Left ventricle myocardium inferior (tissue), 1 donor: ENCODE results near the gene WBP1. TPM values are rescaled to one million over a fixed set of nuclear protein-coding genes. Genes with fewer than 3 reads are reported as not detected.
A peak's percentile ranks its signal among the peaks of the same experiment; 100 is the strongest.
"Not testable (repeated sequence)": the region's sequence is repeated elsewhere in the genome, so short reads cannot be mapped to it uniquely, and the experiment has no call there.

Source experiments
- DNase-seq: peaks from one replicate; pipeline ENCODE4 v3.0.0-alpha.2; 2020
- H3K27ac ChIP-seq: fragments of 200-600 bp; replicated peaks from 2 replicates; pipeline ENCODE4 v1.8.0; 2021
- H3K27me3 ChIP-seq: fragments of 200-600 bp; 2 replicates; pipeline ENCODE4 v1.8.0; 2021; ENCODE audit warnings: low read depth
- H3K36me3 ChIP-seq: fragments of 200-600 bp; 2 replicates; pipeline ENCODE4 v1.8.0; 2021
- H3K4me1 ChIP-seq: fragments of 200-600 bp; 2 replicates; pipeline ENCODE4 v1.8.0; 2021
- H3K4me3 ChIP-seq: fragments of 200-600 bp; 2 replicates; pipeline ENCODE4 v1.8.0; 2021; ENCODE audit warnings: mild to moderate bottlenecking, moderate library complexity
- H3K9me3 ChIP-seq: fragments of 200-600 bp; replicated peaks from 2 replicates; pipeline ENCODE4 v1.8.0; 2021
- CTCF ChIP-seq: fragments of 200-600 bp; IDR thresholded peaks from 2 replicates; pipeline ENCODE4 v1.8.0; 2021; ENCODE audit warnings: antibody characterized with exemption, mild to moderate bottlenecking, borderline replicate concordance
- intact Hi-C: fragments of 100-400 bp; cut with micrococcal nuclease; formaldehyde crosslinking; loops from one replicate; pipeline ENCODE4 v1.11.0; 2022
- total RNA-seq: library from RNA; stranded (reverse); fragmentation: NEBNext Ultra II Directional; extraction: Animal tissue kit (Norgen Biotek cat#: 25700); gene quantifications from one replicate; pipeline ENCODE4 v1.2.1, GENCODE V29; 2021
- donor health status: DM: no; HTN: yes; CAD: no; lungs with severe emphysema.

Gene WBP1
- total RNA-seq, 1 donor from 2014 or later, result 46.1 TPM

- Histone ChIP-seq H3K27me3 (peaks cover 5% of the 10 kb centered on the region), H3K9me3 (no peaks in the 10 kb centered on the region), H3K36me3 (no peaks in the 10 kb centered on the region), H3K4me1 (peaks cover 12% of the 10 kb centered on the region), H3K4me3 (no peak overlapping the region), H3K27ac (no peak overlapping the region)
- intact Hi-C loops, result no loop called here
- no peak for DNase-seq
- TF ChIP-seq CTCF, result no peak
Measured at GRCh38 chr2:74450570-74451190, 7.6 kb upstream of the WBP1 start.

DNA sequence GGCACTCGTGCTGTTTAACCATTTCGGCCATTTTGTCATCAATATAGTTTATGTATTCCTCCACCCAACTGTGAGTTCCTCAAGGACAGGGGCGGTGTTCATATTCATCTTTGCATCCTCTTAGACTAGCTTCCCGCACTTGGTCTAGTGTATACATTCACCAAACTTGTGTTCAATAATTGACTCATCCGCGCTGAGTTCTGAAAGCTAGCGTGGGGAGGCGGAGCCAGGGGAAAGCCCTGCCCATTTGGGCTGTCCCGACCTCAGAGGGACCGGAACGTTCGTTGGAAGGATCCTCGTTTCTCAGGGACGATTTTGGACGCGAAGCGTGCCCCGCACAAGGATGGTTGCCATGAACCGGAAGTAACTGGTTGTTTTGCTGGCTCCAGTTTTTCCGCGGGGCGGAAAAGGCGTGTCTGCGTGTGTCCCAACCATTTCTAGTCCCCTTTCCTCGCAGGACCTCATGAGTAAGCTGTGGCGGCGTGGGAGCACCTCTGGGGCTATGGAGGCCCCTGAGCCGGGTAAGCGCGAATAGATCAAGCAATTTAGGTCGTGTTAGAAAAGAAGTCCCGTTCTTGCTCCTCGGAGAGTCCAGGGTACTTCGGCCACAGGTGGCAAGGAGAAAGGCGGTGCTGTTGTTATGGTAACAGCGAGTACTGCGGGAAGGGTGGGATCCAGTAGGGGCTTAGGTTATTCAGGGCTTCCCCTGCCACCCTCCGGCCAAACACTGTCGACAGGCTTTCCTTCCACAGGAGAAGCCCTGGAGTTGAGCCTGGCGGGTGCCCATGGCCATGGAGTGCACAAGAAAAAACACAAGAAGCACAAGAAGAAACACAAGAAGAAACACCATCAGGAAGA lies 3.4 kb upstream of the WBP1 start, which contains the start of gene INO80B:
Gene INO80B (plus strand): TSS at position 434 of the 858 bp plus-strand sequence. CDS start 30 bp downstream, at position 464.
- Histone ChIP-seq H3K27me3 (peaks cover 4% of the 10 kb centered on the region), H3K4me3 (peak within 1 kb of the TSS; percentile 89), H3K27ac (peak within 1 kb of the TSS; percentile 85), H3K9me3 (no peaks in the 10 kb centered on the region), H3K36me3 (no peaks in the 10 kb centered on the region), H3K4me1 (peaks cover 45% of the 10 kb centered on the region)
- TF ChIP-seq CTCF, result no peak
- intact Hi-C loops, result no loop called here
- peak; percentile 94 for DNase-seq

DNA sequence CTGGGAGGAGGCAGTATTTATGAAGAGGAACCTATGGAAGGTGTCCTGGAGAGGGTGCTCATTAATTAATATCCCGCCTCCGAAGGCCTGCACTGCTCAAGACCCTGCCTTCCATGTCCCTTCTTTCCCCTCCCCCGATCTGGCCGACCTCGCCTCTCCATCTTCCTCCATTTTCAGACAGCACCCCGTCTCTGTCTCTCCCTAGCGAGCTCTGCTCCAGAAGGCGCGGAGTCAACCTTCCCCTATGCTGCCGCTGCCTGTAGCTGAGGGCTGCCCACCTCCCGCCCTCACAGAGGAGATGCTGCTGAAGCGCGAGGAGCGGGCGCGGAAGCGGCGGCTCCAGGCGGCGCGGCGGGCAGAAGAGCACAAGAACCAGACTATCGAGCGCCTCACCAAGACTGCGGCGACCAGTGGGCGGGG lies 1.1 kb upstream of the WBP1 start:
- Histone ChIP-seq H3K27ac (peak overlapping the region; percentile 98), H3K4me3 (peak overlapping the region; percentile 87), H3K9me3 (no peaks in the 10 kb centered on the region), H3K4me1 (peaks cover 45% of the 10 kb centered on the region), H3K36me3 (peaks cover 11% of the 10 kb centered on the region), H3K27me3 (no peaks in the 10 kb centered on the region)
- intact Hi-C loops, result no loop called here
- no peak for DNase-seq
- TF ChIP-seq CTCF, result no peak

- Histone ChIP-seq H3K27me3 (no peaks in the 10 kb centered on the region), H3K4me3 (peak overlapping the region; percentile 87), H3K36me3 (peaks cover 16% of the 10 kb centered on the region), H3K4me1 (peaks cover 45% of the 10 kb centered on the region), H3K27ac (peak overlapping the region; percentile 98), H3K9me3 (no peaks in the 10 kb centered on the region)
- no peak for TF ChIP-seq CTCF
- intact Hi-C loops, result no loop called here
- peak; percentile 67 for DNase-seq
Measured at GRCh38 chr2:74457549-74458131, 598 bp upstream of the WBP1 start.

GRCh38 chr2:74458938-74459363 lies 713 bp downstream of the WBP1 start:
- Histone ChIP-seq H3K9me3 (no peaks in the 10 kb centered on the region), H3K4me1 (peaks cover 51% of the 10 kb centered on the region), H3K4me3 (peak overlapping the region; percentile 87), H3K27ac (peak overlapping the region; percentile 98), H3K27me3 (no peaks in the 10 kb centered on the region), H3K36me3 (peaks cover 21% of the 10 kb centered on the region)
- DNase-seq, result no peak
- TF ChIP-seq CTCF, result no peak
- intact Hi-C loops, result no loop called here

- H3K27ac ChIP-seq, intact Hi-C loops: not testable (repeated sequence)
Measured at GRCh38 chr2:74459503-74460118, 1.4 kb downstream of the WBP1 start.

GRCh38 chr2:74460187-74460586 lies 1.9 kb downstream of the WBP1 start:
- intact Hi-C loops, H3K27ac ChIP-seq, H3K27me3 ChIP-seq, H3K4me3 ChIP-seq, H3K9me3 ChIP-seq, DNase-seq: not testable (repeated sequence)
- Histone ChIP-seq H3K4me1 (peaks cover 56% of the 10 kb centered on the region), H3K36me3 (peaks cover 21% of the 10 kb centered on the region)

More at GRCh38 chr2:74459503-74460118, 1.4 kb downstream of the WBP1 start:
- Histone ChIP-seq H3K36me3 (peaks cover 21% of the 10 kb centered on the region), H3K4me1 (peaks cover 54% of the 10 kb centered on the region)
- not testable (repeated sequence) for H3K4me3 ChIP-seq, H3K27me3 ChIP-seq, DNase-seq, H3K9me3 ChIP-seq
